GM18498 (cell line): Measurements from ENCODE around the gene ARMC8.

ENCODE experiments used
- ATAC-seq: cut with Tn5 transposase; IDR thresholded peaks from one replicate; pipeline ENCODE4 v1.9.1; 2021; ENCODE audit warnings: mild to moderate bottlenecking, moderate library complexity; ENCODE audit not compliant: unreplicated experiment

Gene ARMC8

GRCh38 chr3:138297876-138298275 lies 110.8 kb downstream of the ARMC8 start:
- ATAC-seq, result no peak

GRCh38 chr3:138300647-138301046 lies 113.5 kb downstream of the ARMC8 start:
- no peak for ATAC-seq

GRCh38 chr3:138303474-138303873 lies 116.4 kb downstream of the ARMC8 start:
- no peak for ATAC-seq

- no peak for ATAC-seq
Measured at GRCh38 chr3:138307899-138308298, 120.8 kb downstream of the ARMC8 start.

GRCh38 chr3:138308783-138309182 lies 121.7 kb downstream of the ARMC8 start:
- no peak for ATAC-seq

- ATAC-seq, result no peak
Measured at GRCh38 chr3:138310494-138310893, 123.4 kb downstream of the ARMC8 start.

- no peak for ATAC-seq
Measured at GRCh38 chr3:138314751-138315150, 127.7 kb downstream of the ARMC8 start.

- ATAC-seq, result no peak
Measured at GRCh38 chr3:138317687-138318086, 130.6 kb downstream of the ARMC8 start.

GRCh38 chr3:138323971-138324370 lies 136.9 kb downstream of the ARMC8 start:
- no peak for ATAC-seq

- ATAC-seq, result no peak
Measured at GRCh38 chr3:138325990-138326389, 138.9 kb downstream of the ARMC8 start.

GRCh38 chr3:138326866-138327595 lies 139.9 kb downstream of the ARMC8 start:
- no peak for ATAC-seq

GRCh38 chr3:138327831-138328230 lies 140.7 kb downstream of the ARMC8 start:
- no peak for ATAC-seq

GRCh38 chr3:138328341-138328740 lies 141.2 kb downstream of the ARMC8 start:
- ATAC-seq, result no peak

- ATAC-seq, result peak; percentile 80
Measured at GRCh38 chr3:138329127-138329983, 142.3 kb downstream of the ARMC8 start, which contains the start of gene NME9. NME9 (minus strand) TSS chr3:138329851; CDS start chr3:138329335, 516 bp downstream.

- no peak for ATAC-seq
Measured at GRCh38 chr3:138329984-138330293, 142.8 kb downstream of the ARMC8 start.

GRCh38 chr3:138331143-138331894 lies 144.2 kb downstream of the ARMC8 start:
- ATAC-seq, result no peak

GRCh38 chr3:138332472-138333073 lies 145.5 kb downstream of the ARMC8 start:
- ATAC-seq, result no peak

- no peak for ATAC-seq
Measured at GRCh38 chr3:138334608-138335007, 147.5 kb downstream of the ARMC8 start.

GRCh38 chr3:138336454-138336999 lies 149.4 kb downstream of the ARMC8 start:
- ATAC-seq, result no peak

- no peak for ATAC-seq
Measured at GRCh38 chr3:138338244-138338643, 151.1 kb downstream of the ARMC8 start.

- ATAC-seq, result no peak
Measured at GRCh38 chr3:138338811-138339210, 151.7 kb downstream of the ARMC8 start.
